PC-9 (cell line): ENCODE measurements around the gene ALDOA.

Source experiments
- EZH2 ChIP-seq: fragments of 200-600 bp; sonication (generic); IDR thresholded peaks from 2 replicates; pipeline ENCODE4 v1.8.0; 2017; ENCODE audit warnings: antibody characterized with exemption, low read depth
- TF ChIP-seq, protein P1 (sequence below): fragments of 200-600 bp; sonication (generic); conservative IDR thresholded peaks from 2 replicates; pipeline ENCODE4 v1.6.1; 2017; ENCODE audit warnings: mixed run types, antibody characterized with exemption, mild to moderate bottlenecking, moderate library complexity

DNA sequence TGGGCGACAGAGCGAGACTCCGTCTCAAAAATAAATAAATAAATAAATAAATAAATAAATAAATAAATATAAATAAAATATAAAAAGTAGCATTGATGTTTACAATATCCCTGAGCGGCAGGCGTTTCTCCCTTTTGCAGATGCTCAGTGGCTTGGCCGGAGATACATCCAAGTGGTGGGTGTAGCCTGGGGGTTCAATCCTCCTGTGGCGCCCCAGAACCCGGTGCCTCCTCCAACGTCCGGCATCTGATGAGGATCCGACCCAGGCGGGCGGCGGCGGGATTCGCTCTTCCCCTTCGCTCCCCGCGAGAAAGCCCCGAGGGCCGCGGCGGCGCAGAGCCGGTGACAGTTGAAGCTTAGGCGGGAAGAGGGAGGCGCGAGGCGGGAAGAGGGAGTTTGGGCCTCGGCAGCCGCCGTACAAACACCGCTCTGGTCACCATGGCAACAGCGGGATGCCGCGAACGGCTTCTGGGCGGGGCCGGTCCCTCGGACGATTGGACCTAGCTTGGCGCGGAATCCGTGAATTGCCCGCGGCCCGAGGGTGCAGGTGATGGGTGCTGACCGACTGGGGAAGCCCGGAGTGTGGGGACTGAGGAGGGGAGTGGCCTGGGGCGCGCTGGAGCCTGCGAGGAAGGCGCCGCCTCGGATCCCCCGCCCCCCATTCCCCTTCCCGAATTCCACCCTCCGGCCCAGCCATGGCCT, 12.7 kb upstream of the ALDOA start:
- TF ChIP-seq, protein P1, sequence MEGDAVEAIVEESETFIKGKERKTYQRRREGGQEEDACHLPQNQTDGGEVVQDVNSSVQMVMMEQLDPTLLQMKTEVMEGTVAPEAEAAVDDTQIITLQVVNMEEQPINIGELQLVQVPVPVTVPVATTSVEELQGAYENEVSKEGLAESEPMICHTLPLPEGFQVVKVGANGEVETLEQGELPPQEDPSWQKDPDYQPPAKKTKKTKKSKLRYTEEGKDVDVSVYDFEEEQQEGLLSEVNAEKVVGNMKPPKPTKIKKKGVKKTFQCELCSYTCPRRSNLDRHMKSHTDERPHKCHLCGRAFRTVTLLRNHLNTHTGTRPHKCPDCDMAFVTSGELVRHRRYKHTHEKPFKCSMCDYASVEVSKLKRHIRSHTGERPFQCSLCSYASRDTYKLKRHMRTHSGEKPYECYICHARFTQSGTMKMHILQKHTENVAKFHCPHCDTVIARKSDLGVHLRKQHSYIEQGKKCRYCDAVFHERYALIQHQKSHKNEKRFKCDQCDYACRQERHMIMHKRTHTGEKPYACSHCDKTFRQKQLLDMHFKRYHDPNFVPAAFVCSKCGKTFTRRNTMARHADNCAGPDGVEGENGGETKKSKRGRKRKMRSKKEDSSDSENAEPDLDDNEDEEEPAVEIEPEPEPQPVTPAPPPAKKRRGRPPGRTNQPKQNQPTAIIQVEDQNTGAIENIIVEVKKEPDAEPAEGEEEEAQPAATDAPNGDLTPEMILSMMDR = no peak
- no peak for TF ChIP-seq EZH2
